Karpas-422 (cell line): Measurements from ENCODE around the gene MAP7. TPM values are rescaled to one million over a fixed set of nuclear protein-coding genes. Genes with fewer than 3 reads are reported as not detected.
"Not testable (repeated sequence)": the region's sequence is repeated elsewhere in the genome, so short reads cannot be mapped to it uniquely, and the experiment has no call there.

Source experiments
- DNase-seq: peaks from one replicate; pipeline ENCODE4 v3.0.0-alpha.2; 2015
- H2AFZ ChIP-seq: fragments of 200-600 bp; sonication (generic); 2 replicates; pipeline ENCODE4 v1.6.1; 2014; ENCODE audit warnings: antibody characterized with exemption, low read length, mixed read lengths
- H3K27ac ChIP-seq: fragments of 200-600 bp; sonication (generic); 2 replicates; pipeline ENCODE4 v1.5.1; 2014; ENCODE audit warnings: mild to moderate bottlenecking, low read length, moderate library complexity
- H3K27me3 ChIP-seq: fragments of 200-600 bp; sonication (generic); 2 replicates; pipeline ENCODE4 v1.6.1; 2014; ENCODE audit warnings: low read length, mixed read lengths
- H3K36me3 ChIP-seq: fragments of 200-600 bp; sonication (generic); 2 replicates; pipeline ENCODE4 v1.6.1; 2014; ENCODE audit warnings: low read length, mixed read lengths; ENCODE audit not compliant: insufficient read depth
- H3K4me1 ChIP-seq: fragments of 200-600 bp; sonication (generic); 2 replicates; pipeline ENCODE4 v1.6.1; 2014; ENCODE audit warnings: mild to moderate bottlenecking, low read length, mixed read lengths
- H3K4me2 ChIP-seq: fragments of 200-600 bp; sonication (generic); 2 replicates; pipeline ENCODE4 v1.6.1; 2014; ENCODE audit warnings: low read length, low read depth, mild to moderate bottlenecking; ENCODE audit not compliant: poor library complexity, severe bottlenecking
- H3K4me3 ChIP-seq: fragments of 200-600 bp; sonication (generic); 2 replicates; pipeline ENCODE4 v1.5.1; 2014; ENCODE audit warnings: mild to moderate bottlenecking, antibody characterized with exemption, low read length, mixed read lengths
- H3K79me2 ChIP-seq: fragments of 200-600 bp; sonication (generic); 2 replicates; pipeline ENCODE4 v1.6.1; 2014; ENCODE audit warnings: mild to moderate bottlenecking, low read length, mixed read lengths
- H3K9ac ChIP-seq: fragments of 200-600 bp; sonication (generic); 2 replicates; pipeline ENCODE4 v1.6.0; 2014; ENCODE audit warnings: low read length
- H3K9me2 ChIP-seq: fragments of 200-600 bp; sonication (generic), shearing (Covaris generic); replicated peaks from 2 replicates; pipeline ENCODE4 v1.6.0; 2014; ENCODE audit warnings: mild to moderate bottlenecking, low read length, moderate library complexity; ENCODE audit not compliant: insufficient read depth
- H3K9me3 ChIP-seq: fragments of 300-700, 200-600 bp; sonication (generic); 2 replicates; pipeline ENCODE4 v1.6.1; 2014; ENCODE audit warnings: low read length, mixed read lengths
- H4K20me1 ChIP-seq: fragments of 200-600 bp; sonication (generic); 2 replicates; pipeline ENCODE4 v1.6.1; 2014; ENCODE audit warnings: mild to moderate bottlenecking, antibody characterized with exemption, low read length, low read depth; ENCODE audit not compliant: insufficient read depth
- total RNA-seq: library from RNA; depleted of rRNA; stranded (reverse); fragments of >200 nt; shearing (Covaris generic); gene quantifications from 2 replicates; pipeline ENCODE4 v1.2.3, GENCODE V29; 2014; ENCODE audit warnings: low replicate concordance

MAP7 gene
- total RNA-seq, 1 experiment from 2014 or later, result not detected

DNA sequence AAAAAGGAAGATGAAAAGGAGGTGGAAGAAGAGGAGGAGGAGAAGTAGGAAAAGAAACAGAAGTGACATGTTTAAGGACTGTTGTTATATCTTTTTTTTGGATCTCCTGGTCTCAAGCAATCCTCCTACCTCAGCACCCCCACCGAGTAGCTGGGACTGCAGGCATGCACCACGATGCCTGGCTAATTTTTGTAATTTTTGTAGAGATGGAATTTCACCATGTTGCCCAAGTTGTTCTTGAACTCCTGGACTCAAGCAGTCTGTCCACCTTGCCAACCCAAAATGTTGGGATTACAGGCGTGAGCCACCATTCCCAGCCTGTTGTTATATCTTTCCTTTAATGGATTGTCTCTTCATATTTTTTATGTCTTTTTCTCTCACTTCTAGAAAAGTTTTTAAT, 241.1 kb downstream of the MAP7 start:
- H4K20me1 ChIP-seq, result no peaks in the 10 kb centered on the region
- no peaks in the 10 kb centered on the region for H3K9me3 ChIP-seq
- no peak overlapping the region for H3K4me2 ChIP-seq
- H3K9ac ChIP-seq, result no peak overlapping the region
- H3K36me3 ChIP-seq, result no peaks in the 10 kb centered on the region
- H2AFZ ChIP-seq, result no peak overlapping the region
- H3K79me2 ChIP-seq, result no peaks in the 10 kb centered on the region
- no peaks in the 10 kb centered on the region for H3K4me1 ChIP-seq
- H3K27ac ChIP-seq, result no peak overlapping the region
- DNase-seq, result no peak
- H3K27me3 ChIP-seq, result no peaks in the 10 kb centered on the region
- H3K9me2 ChIP-seq, result no peaks in the 10 kb centered on the region
- no peak overlapping the region for H3K4me3 ChIP-seq

DNA sequence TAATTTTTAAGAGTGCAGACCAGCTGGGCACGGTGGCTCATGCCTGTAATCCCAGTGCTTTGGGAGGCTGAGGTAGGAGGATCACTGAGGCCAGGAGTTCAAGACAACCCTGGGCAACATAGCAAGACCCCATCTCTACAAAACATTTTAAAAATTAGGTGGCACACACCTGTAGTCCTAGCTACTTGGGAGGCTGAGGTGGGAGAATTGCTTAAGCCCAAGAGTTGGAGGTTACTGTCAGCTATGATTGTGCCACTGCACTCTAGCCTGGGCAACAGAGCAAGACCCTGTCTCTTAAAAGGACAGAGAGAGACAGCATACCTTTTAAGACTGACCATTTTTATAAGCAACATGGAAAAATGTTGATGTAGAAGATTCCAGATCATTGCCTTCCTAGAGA, 241.8 kb downstream of the MAP7 start:
- H3K4me1 ChIP-seq, H3K9me2 ChIP-seq, H4K20me1 ChIP-seq, H3K9me3 ChIP-seq, H3K27ac ChIP-seq, H3K4me3 ChIP-seq, H3K4me2 ChIP-seq, DNase-seq, H3K27me3 ChIP-seq, H3K79me2 ChIP-seq, H3K36me3 ChIP-seq, H3K9ac ChIP-seq, H2AFZ ChIP-seq: not testable (repeated sequence)

DNA sequence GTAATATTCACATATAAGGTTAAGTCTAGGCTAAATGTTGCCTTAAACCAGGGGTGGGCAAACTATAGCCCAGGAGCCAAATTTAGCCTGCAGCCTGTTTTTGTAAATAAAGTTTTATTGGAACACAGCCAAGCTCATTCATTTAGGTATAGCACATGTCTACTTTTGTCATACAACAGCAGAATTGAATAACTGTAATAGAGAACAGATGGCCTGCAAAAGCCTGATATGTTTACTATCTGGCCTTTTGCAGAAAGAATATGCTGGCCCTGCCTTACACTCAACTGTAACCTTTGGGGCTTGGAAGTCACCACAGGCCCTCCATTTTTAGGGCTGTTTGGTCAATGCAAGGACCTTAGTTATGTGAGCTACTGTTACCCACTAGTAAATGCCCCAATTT, 242.9 kb downstream of the MAP7 start:
- DNase-seq, result no peak
- no peaks in the 10 kb centered on the region for H3K4me1 ChIP-seq
- no peak overlapping the region for H3K9ac ChIP-seq
- H3K9me3 ChIP-seq, result no peaks in the 10 kb centered on the region
- H3K4me3 ChIP-seq, result no peak overlapping the region
- no peaks in the 10 kb centered on the region for H3K36me3 ChIP-seq
- no peak overlapping the region for H2AFZ ChIP-seq
- H3K4me2 ChIP-seq, result no peak overlapping the region
- no peaks in the 10 kb centered on the region for H4K20me1 ChIP-seq
- no peaks in the 10 kb centered on the region for H3K79me2 ChIP-seq
- no peak overlapping the region for H3K27ac ChIP-seq
- 0 out of 2 replicates have a peak, but pooled peaks cover 3% of the 10 kb centered on the region for H3K27me3 ChIP-seq
- H3K9me2 ChIP-seq, result no peaks in the 10 kb centered on the region

DNA sequence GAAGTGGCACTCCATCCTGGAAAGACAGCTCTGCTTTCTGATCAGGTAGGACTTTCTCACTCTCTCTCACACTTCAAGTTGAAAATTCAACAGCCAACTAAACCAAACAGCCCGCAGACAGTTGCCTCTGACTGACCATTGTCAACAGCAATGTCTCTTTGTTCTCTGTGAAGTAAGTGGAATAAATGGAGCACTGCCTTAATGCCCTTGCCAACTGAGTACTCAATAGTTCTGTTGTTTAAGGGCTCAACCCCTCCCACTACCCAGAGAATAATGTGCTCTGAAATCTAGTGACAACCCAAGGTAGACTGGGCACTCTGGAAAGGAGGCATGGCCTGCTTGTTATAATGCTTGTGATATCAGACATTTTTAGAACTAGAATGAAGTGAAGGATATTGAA, 243.8 kb downstream of the MAP7 start:
- no peak for DNase-seq
- H3K4me1 ChIP-seq, result no peaks in the 10 kb centered on the region
- H3K9ac ChIP-seq, result no peak overlapping the region
- H3K36me3 ChIP-seq, result no peaks in the 10 kb centered on the region
- 0 out of 2 replicates have a peak, but pooled peaks cover 3% of the 10 kb centered on the region for H3K27me3 ChIP-seq
- no peak overlapping the region for H3K27ac ChIP-seq
- no peaks in the 10 kb centered on the region for H3K9me3 ChIP-seq
- H4K20me1 ChIP-seq, result no peaks in the 10 kb centered on the region
- no peak overlapping the region for H2AFZ ChIP-seq
- H3K9me2 ChIP-seq, result no peaks in the 10 kb centered on the region
- no peaks in the 10 kb centered on the region for H3K79me2 ChIP-seq
- no peak overlapping the region for H3K4me2 ChIP-seq
- H3K4me3 ChIP-seq, result no peak overlapping the region

DNA sequence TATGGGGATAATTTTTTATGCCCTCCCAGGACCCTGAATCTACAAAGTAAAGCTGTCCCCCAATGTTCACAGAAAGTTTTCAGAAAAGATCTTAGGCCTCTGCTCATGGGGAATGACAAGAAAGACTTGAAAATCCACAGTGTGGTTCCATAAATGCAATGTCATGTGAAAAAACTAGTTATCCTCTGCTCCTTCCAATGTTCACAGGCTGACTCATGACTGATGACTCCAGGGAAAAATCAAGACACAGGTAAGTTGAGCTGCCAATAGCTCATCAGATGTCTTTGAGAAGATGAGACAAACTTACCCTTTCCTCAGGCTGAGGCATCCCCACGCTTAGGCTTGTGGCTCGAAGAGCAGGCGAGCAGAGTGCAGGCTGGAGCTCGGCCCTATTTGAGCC, 245.8 kb downstream of the MAP7 start:
- no peak for DNase-seq
- Histone ChIP-seq H3K9me2 (no peaks in the 10 kb centered on the region), H3K9ac (no peak overlapping the region)

DNA sequence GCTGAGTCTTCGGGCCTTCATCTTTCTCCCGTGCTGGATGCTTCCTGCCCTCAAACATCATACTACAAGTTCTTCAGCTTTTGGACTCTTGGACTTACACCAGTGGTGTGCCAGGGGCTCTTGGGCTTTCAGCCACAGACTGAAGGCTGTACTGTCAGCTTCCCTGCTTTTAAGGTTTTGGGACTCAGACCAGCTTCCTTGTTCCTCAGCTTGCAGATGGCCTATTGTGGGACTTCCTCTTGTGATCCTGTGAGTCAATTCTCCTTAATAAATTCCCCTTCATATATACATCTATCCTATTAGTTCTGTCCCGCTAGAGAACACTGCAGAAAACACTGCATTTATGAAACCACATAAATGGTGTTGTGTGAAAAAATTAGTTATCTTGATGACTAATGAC, 246.7 kb downstream of the MAP7 start:
- 0 out of 2 replicates have a peak, but pooled peaks cover 3% of the 10 kb centered on the region for H3K27me3 ChIP-seq

More for the DNA sequence above, 245.8 kb downstream of the MAP7 start:
- no peaks in the 10 kb centered on the region for H3K79me2 ChIP-seq
- no peak overlapping the region for H2AFZ ChIP-seq
- no peaks in the 10 kb centered on the region for H3K9me3 ChIP-seq
- H3K27me3 ChIP-seq, result 0 out of 2 replicates have a peak, but pooled peaks cover 3% of the 10 kb centered on the region
- H4K20me1 ChIP-seq, result no peaks in the 10 kb centered on the region
- H3K27ac ChIP-seq, result no peak overlapping the region
- H3K4me2 ChIP-seq, result no peak overlapping the region
- no peaks in the 10 kb centered on the region for H3K4me1 ChIP-seq
- no peaks in the 10 kb centered on the region for H3K36me3 ChIP-seq
- H3K4me3 ChIP-seq, result no peak overlapping the region

DNA sequence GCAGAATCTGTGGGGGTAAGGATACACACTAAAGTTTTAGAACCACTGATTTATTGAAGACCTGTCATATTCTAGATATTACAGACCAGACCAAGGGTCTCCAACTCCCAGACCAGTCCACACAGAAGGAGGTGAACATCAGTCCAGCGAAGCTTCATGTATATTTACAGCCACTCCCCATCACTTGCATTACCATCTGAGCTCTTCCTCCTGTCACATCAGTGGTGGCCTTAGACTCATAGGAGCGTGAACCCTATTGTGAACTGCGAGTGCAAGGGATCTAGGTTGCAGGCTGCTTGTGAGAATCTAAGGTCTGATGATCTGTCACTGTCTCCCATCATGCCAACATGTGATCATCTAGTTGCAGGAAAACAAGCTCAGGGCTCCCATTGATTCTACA, 255.6 kb downstream of the MAP7 start:
- no peak overlapping the region for H3K27ac ChIP-seq
- no peak overlapping the region for H3K4me2 ChIP-seq
- H3K9ac ChIP-seq, result no peak overlapping the region
- no peaks in the 10 kb centered on the region for H4K20me1 ChIP-seq
- H3K36me3 ChIP-seq, result no peaks in the 10 kb centered on the region
- no peak for DNase-seq
- no peaks in the 10 kb centered on the region for H3K9me3 ChIP-seq
- H3K9me2 ChIP-seq, result no peaks in the 10 kb centered on the region
- no peak overlapping the region for H2AFZ ChIP-seq
- H3K27me3 ChIP-seq, result no peaks in the 10 kb centered on the region
- no peak overlapping the region for H3K4me3 ChIP-seq
- no peaks in the 10 kb centered on the region for H3K79me2 ChIP-seq
- peaks cover 15% of the 10 kb centered on the region for H3K4me1 ChIP-seq

More for the DNA sequence above, 246.7 kb downstream of the MAP7 start:
- H3K9me2 ChIP-seq, result no peaks in the 10 kb centered on the region
- no peaks in the 10 kb centered on the region for H3K4me1 ChIP-seq
- H3K9ac ChIP-seq, result no peak overlapping the region
- no peak overlapping the region for H3K4me3 ChIP-seq
- H4K20me1 ChIP-seq, result no peaks in the 10 kb centered on the region
- no peak overlapping the region for H2AFZ ChIP-seq
- no peak overlapping the region for H3K4me2 ChIP-seq
- H3K79me2 ChIP-seq, result no peaks in the 10 kb centered on the region
- no peak for DNase-seq
- H3K36me3 ChIP-seq, result no peaks in the 10 kb centered on the region
- no peaks in the 10 kb centered on the region for H3K9me3 ChIP-seq
- no peak overlapping the region for H3K27ac ChIP-seq
